HFFc6 (cell line): ENCODE measurements around the gene ST3GAL5. TPM values are rescaled to one million over a fixed set of nuclear protein-coding genes. Genes with fewer than 3 reads are reported as not detected.

ENCODE experiments used
- DNase-seq: peaks from one replicate; pipeline ENCODE4 v3.0.0-alpha.2; 2018
- H3K27ac Mint-ChIP-seq: 2 replicates; pipeline ENCODE4 v1.8.0; 2020; ENCODE audit warnings: mild to moderate bottlenecking, mixed read lengths
- H3K27me3 Mint-ChIP-seq: 2 replicates; pipeline ENCODE4 v1.8.0; 2021; ENCODE audit warnings: mild to moderate bottlenecking, moderate library complexity, mixed read lengths; ENCODE audit not compliant: insufficient read depth
- H3K36me3 Mint-ChIP-seq: 2 replicates; pipeline ENCODE4 v1.8.0; 2021; ENCODE audit warnings: low read depth, mixed read lengths
- H3K4me1 Mint-ChIP-seq: 2 replicates; pipeline ENCODE4 v1.8.0; 2020; ENCODE audit warnings: low read depth, mixed read lengths
- H3K4me3 Mint-ChIP-seq: 2 replicates; pipeline ENCODE4 v1.8.0; 2020; ENCODE audit warnings: mild to moderate bottlenecking, moderate library complexity, mixed read lengths
- H3K9me3 Mint-ChIP-seq: 2 replicates; pipeline ENCODE4 v1.8.0; 2020; ENCODE audit warnings: mild to moderate bottlenecking, mixed read lengths
- total RNA-seq, 6 experiments: library from RNA; stranded (reverse); fragmentation: NEBNext Ultra II Directional; extraction: Animal tissue kit (Norgen Biotek cat#: 25700); gene quantifications; 2 replicates in 1 of 6; 3 replicates in 5 of 6; pipeline ENCODE4 v1.2.3, GENCODE V29; 2021
- TF ChIP-seq, protein P1 (sequence below): fragments of 200-600 bp; sonication (generic); IDR thresholded peaks from 2 replicates; pipeline ENCODE4 v1.5.0; 2021; ENCODE audit warnings: antibody characterized with exemption, mild to moderate bottlenecking

The ST3GAL5 gene
- total RNA-seq, 6 experiments from 2014 or later: 12.7 to 17.4 (median 15.2) TPM

DNA sequence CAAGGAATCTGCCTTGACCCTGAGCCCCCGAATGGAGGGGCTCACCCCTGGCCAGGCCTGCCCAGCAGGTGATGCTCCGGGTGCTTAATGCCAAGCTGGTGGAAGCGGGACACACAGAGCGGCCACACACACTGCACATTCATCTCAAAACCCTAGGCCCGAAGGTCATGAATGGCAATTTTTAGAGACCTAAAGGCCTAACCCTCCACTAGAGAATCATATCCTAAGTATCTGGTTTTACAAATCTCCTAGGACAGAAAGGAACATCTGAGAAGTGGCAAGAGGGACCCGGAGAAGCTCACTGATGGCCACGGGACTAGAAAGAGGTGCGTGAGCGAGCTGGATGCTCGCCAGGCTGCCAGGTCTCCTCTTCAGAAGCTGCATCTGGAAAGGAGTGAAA is 38.3 kb downstream of the ST3GAL5 start:
- H3K27me3 Mint-ChIP-seq: peaks cover 7% of the 10 kb centered on the region
- peaks cover 49% of the 10 kb centered on the region for H3K4me1 Mint-ChIP-seq

DNA sequence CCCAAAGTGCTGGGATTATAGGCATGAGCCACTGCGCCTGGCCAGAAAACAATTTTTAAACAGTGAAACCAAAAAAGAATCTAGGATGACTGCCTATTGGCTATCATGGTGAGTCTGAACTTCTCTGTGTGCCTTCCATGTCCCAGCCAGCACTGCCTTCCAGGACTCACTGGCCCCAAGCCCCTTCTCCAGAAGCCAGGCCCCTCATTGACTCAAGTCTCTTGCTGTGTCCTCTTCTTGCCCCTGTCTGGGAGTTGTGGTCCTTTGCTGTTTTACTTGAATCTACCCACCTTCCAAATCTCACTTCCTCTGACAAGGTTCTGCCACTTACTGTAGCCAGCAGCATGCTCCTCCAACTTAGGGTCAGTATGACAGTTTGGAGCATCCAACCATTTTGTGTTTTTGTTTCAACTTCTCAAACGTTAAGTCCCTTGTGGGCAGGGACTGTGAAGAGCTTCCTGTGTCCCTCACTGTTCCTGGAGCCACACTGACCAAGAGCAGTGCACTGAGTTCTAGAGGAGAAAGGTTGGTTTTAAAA is 41.7 kb downstream of the ST3GAL5 start:
- DNase-seq: no peak
- TF ChIP-seq, protein P1, sequence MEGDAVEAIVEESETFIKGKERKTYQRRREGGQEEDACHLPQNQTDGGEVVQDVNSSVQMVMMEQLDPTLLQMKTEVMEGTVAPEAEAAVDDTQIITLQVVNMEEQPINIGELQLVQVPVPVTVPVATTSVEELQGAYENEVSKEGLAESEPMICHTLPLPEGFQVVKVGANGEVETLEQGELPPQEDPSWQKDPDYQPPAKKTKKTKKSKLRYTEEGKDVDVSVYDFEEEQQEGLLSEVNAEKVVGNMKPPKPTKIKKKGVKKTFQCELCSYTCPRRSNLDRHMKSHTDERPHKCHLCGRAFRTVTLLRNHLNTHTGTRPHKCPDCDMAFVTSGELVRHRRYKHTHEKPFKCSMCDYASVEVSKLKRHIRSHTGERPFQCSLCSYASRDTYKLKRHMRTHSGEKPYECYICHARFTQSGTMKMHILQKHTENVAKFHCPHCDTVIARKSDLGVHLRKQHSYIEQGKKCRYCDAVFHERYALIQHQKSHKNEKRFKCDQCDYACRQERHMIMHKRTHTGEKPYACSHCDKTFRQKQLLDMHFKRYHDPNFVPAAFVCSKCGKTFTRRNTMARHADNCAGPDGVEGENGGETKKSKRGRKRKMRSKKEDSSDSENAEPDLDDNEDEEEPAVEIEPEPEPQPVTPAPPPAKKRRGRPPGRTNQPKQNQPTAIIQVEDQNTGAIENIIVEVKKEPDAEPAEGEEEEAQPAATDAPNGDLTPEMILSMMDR: no peak
- Mint-ChIP-seq H3K4me3 (no peak overlapping the region), H3K36me3 (peaks cover 35% of the 10 kb centered on the region), H3K27me3 (peaks cover 5% of the 10 kb centered on the region), H3K27ac (peak overlapping the region; percentile 50), H3K4me1 (peaks cover 33% of the 10 kb centered on the region), H3K9me3 (no peaks in the 10 kb centered on the region; the same call in 1 of the 2 replicates)

More for the DNA sequence above, 38.3 kb downstream of the ST3GAL5 start:
- TF ChIP-seq, protein P1: no peak
- no peak overlapping the region for H3K27ac Mint-ChIP-seq
- no peak overlapping the region for H3K4me3 Mint-ChIP-seq
- H3K36me3 Mint-ChIP-seq: peaks cover 34% of the 10 kb centered on the region
- H3K9me3 Mint-ChIP-seq: no peaks in the 10 kb centered on the region
- DNase-seq: no peak

DNA sequence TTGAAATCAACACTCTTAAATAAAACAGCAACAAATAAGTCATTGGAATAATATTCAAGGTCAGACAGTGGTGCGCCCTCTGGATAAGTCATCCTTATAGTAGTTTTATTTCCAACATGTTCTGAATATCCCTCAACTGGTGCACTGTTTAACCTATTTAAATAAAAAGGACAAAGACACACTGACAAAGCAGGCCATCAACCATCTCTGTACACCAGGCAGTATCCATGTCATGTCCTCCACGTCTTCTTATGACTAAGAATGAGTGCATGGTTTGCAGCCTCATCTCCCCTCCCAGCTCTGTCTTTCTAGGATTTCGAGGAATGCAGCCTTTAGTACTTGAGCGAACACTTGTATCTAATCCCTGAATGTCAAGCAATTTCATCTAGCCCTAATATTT is 42.4 kb downstream of the ST3GAL5 start:
- no peak overlapping the region for H3K4me3 Mint-ChIP-seq
- peaks cover 5% of the 10 kb centered on the region for H3K27me3 Mint-ChIP-seq
- TF ChIP-seq, protein P1: peak; percentile 13; the same call in 1 of the 2 replicates
- peak overlapping the region; percentile 50 for H3K27ac Mint-ChIP-seq
- peaks cover 43% of the 10 kb centered on the region for H3K36me3 Mint-ChIP-seq
- no peaks in the 10 kb centered on the region; the same call in 1 of the 2 replicates for H3K9me3 Mint-ChIP-seq
- peak; percentile 78 for DNase-seq
- peaks cover 26% of the 10 kb centered on the region for H3K4me1 Mint-ChIP-seq

DNA sequence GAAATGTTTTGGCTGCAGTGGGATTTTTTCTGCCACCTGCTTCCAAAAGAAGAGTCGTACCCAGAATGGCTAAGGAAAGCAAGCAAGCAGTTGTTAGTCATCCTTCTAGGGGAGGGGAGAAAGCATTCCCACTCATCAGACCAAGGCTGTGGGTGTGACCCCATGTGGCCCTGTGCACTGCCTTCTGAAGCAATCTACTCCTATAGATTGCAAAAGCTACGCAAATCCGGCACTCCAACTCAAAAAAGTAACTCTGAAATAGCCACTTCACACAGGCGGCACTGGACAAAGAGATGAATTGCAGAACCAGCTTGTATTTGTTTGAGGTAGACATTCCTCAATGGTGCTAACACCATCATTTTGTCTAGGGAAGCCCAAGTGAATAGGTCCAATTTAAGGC is 44.3 kb downstream of the ST3GAL5 start:
- Mint-ChIP-seq H3K4me3 (no peak overlapping the region), H3K27ac (no peak overlapping the region), H3K9me3 (no peaks in the 10 kb centered on the region; the same call in 1 of the 2 replicates), H3K36me3 (peaks cover 52% of the 10 kb centered on the region), H3K27me3 (peaks cover 5% of the 10 kb centered on the region; the same call in 1 of the 2 replicates), H3K4me1 (peaks cover 22% of the 10 kb centered on the region)
- no peak for DNase-seq
- TF ChIP-seq, protein P1: no peak

DNA sequence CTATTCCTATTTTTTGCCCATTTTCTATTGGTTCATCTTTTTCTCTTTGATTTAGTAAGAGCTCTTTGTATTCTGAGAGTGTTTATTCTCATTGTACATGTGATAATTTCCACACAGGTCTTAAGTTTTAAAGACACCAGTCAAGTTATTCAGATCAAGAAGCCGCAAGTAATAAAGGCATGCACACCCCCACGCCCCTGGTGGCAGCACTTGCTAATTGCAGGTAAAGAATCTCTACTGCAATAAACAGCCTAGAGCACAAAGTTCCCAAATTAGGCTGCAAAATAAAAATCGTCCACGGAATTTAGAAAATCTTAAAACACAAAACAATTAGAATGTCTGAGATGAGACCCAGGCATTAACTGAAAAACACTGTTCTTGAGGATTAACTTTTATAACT is 45.2 kb downstream of the ST3GAL5 start:
- peaks cover 5% of the 10 kb centered on the region for H3K27me3 Mint-ChIP-seq

More for the DNA sequence above, 45.2 kb downstream of the ST3GAL5 start:
- no peak overlapping the region for H3K4me3 Mint-ChIP-seq
- peaks cover 54% of the 10 kb centered on the region for H3K36me3 Mint-ChIP-seq
- DNase-seq: no peak
- no peaks in the 10 kb centered on the region; the same call in 1 of the 2 replicates for H3K9me3 Mint-ChIP-seq
- H3K4me1 Mint-ChIP-seq: peaks cover 22% of the 10 kb centered on the region
- no peak overlapping the region for H3K27ac Mint-ChIP-seq
- TF ChIP-seq, protein P1: peak; percentile 76
